Neuronal stem cell (in vitro differentiated cells): ENCODE results near the gene DVL2. TPM values are rescaled to one million over a fixed set of nuclear protein-coding genes. Genes with fewer than 3 reads are reported as not detected.

Experiments
- DNase-seq: peaks from one replicate; pipeline ENCODE4 v3.0.0-alpha.2; 2013; ENCODE audit warnings: low spot score
- H2AFZ ChIP-seq: one replicate; pipeline ENCODE4 v1.6.1; 2013; ENCODE audit warnings: mild to moderate bottlenecking, low read length, inconsistent platforms
- H2AK5ac ChIP-seq: 2 replicates; pipeline ENCODE4 v1.6.1; 2013; ENCODE audit warnings: low read depth, mild to moderate bottlenecking, inconsistent platforms, low read length, moderate library complexity, mixed read lengths
- H2BK120ac ChIP-seq: 2 replicates; pipeline ENCODE4 v1.6.1; 2013; ENCODE audit warnings: low read depth, mild to moderate bottlenecking, inconsistent platforms, low read length, moderate library complexity, mixed read lengths
- H2BK12ac ChIP-seq: one replicate; pipeline ENCODE4 v1.6.1; 2013; ENCODE audit warnings: low read length, inconsistent platforms
- H2BK15ac ChIP-seq: 2 replicates; pipeline ENCODE4 v1.6.1; 2013; ENCODE audit warnings: mild to moderate bottlenecking, low read length, inconsistent platforms, mixed read lengths
- H2BK5ac ChIP-seq: one replicate; pipeline ENCODE4 v1.6.1; 2013; ENCODE audit warnings: inconsistent platforms, mild to moderate bottlenecking, low read length, moderate library complexity
- H3K14ac ChIP-seq: one replicate; pipeline ENCODE4 v1.6.1; 2013; ENCODE audit warnings: low read length, inconsistent platforms
- H3K18ac ChIP-seq: 2 replicates; pipeline ENCODE4 v1.6.1; 2013; ENCODE audit warnings: low read length, inconsistent platforms
- H3K23ac ChIP-seq: 2 replicates; pipeline ENCODE4 v1.6.1; 2013; ENCODE audit warnings: low read depth, mild to moderate bottlenecking, mixed read lengths, low read length, inconsistent platforms; ENCODE audit not compliant: poor library complexity
- H3K27ac ChIP-seq: replicated peaks from 3 replicates; pipeline ENCODE4 v1.5.1; 2013; ENCODE audit warnings: low read length, inconsistent platforms
- H3K27me3 ChIP-seq, 3 experiments: 2 replicates each; pipeline ENCODE4 v1.6.1; 2013; ENCODE audit warnings: low read length in 3 of 3, mild to moderate bottlenecking in 2 of 3, inconsistent platforms in 1 of 3, low read depth in 1 of 3, mixed read lengths in 1 of 3, moderate library complexity in 1 of 3; ENCODE audit not compliant: control insufficient read depth in 3 of 3, insufficient read depth in 3 of 3
- H3K36me3 ChIP-seq, 2 donors: replicated peaks in 1 of 2; 2 replicates each; pipeline ENCODE4 v1.6.1; 2013; ENCODE audit warnings: low read length in 2 of 2; ENCODE audit not compliant: control insufficient read depth in 2 of 2, insufficient read depth in 2 of 2
- H3K4ac ChIP-seq: 2 replicates; pipeline ENCODE4 v1.6.1; 2013; ENCODE audit warnings: inconsistent platforms, mild to moderate bottlenecking, low read length, moderate library complexity
- H3K4me1 ChIP-seq, 2 donors: 1 replicate in 1 of 2; 2 replicates in 1 of 2; pipeline ENCODE4 v1.6.1; 2013; ENCODE audit warnings: low read length in 2 of 2, low read depth in 1 of 2; ENCODE audit not compliant: control insufficient read depth in 2 of 2, insufficient read depth in 1 of 2
- H3K4me2 ChIP-seq: one replicate; pipeline ENCODE4 v1.6.1; 2013; ENCODE audit warnings: mild to moderate bottlenecking, low read length, inconsistent platforms; ENCODE audit not compliant: insufficient read depth, poor library complexity, severe bottlenecking
- H3K4me3 ChIP-seq, 2 donors: 2 replicates each; pipeline ENCODE4 v1.5.1; 2013; ENCODE audit warnings: low read length in 2 of 2, mild to moderate bottlenecking in 2 of 2, inconsistent platforms in 1 of 2, moderate library complexity in 1 of 2
- H3K79me1 ChIP-seq: one replicate; pipeline ENCODE4 v1.6.1; 2013; ENCODE audit warnings: low read depth, mild to moderate bottlenecking, inconsistent platforms, low read length, moderate library complexity
- H3K9ac ChIP-seq: one replicate; pipeline ENCODE4 v1.6.1; 2013; ENCODE audit warnings: mild to moderate bottlenecking, low read depth, low read length, inconsistent platforms; ENCODE audit not compliant: poor library complexity
- H3K9me3 ChIP-seq, 2 donors: replicated peaks in 1 of 2; 2 replicates each; pipeline versions ENCODE3 to v1.6.1; 2013; ENCODE audit warnings: low read length in 2 of 2, mild to moderate bottlenecking in 2 of 2, inconsistent platforms in 1 of 2, low read depth in 1 of 2, mixed read lengths in 1 of 2, moderate library complexity in 1 of 2; ENCODE audit not compliant: control insufficient read depth in 2 of 2, insufficient read depth in 1 of 2
- H4K8ac ChIP-seq: one replicate; pipeline ENCODE4 v1.6.1; 2013; ENCODE audit warnings: low read depth, mild to moderate bottlenecking, inconsistent platforms, low read length, moderate library complexity
- H4K91ac ChIP-seq: one replicate; pipeline ENCODE4 v1.6.1; 2013; ENCODE audit warnings: low read length, low read depth, mild to moderate bottlenecking, inconsistent platforms; ENCODE audit not compliant: poor library complexity
- WGBS, 2 donors: extraction: QIAGEN DNeasy Blood & Tissue Kit; methylation state at CpG; one replicate each; pipeline ENCODE4 v1.1.7; 2013; ENCODE audit warnings: missing lambda C conversion rate in 2 of 2, mixed read lengths in 1 of 2; ENCODE audit not compliant: insufficient read length in 2 of 2, insufficient replicate concordance in 1 of 2; ENCODE audit errors: extremely low coverage in 2 of 2; 5-methylcytosine and 5-hydroxymethylcytosine counted together
- polyA plus RNA-seq, 2 experiments: library from polyadenylated mRNA; stranded (reverse); fragments of 200-250 nt; gene quantifications; one replicate each; pipeline ENCODE4 v1.2.3, GENCODE V29; 2013

DVL2 gene
- polyA plus RNA-seq (2013, experiment 1 of 2), result 50.9 TPM
- 48.6 TPM for polyA plus RNA-seq (2013, experiment 2 of 2)

- Histone ChIP-seq H3K79me1 (peaks cover 24% of the 10 kb centered on the region), H2BK5ac (peak within 1 kb of the TSS; percentile 98), H3K4me1 (peaks cover 15 to 21% of the 10 kb centered on the region in 2 donors), H3K4me3 (peak within 1 kb of the TSS; percentile 82 to 97), H2AFZ (peak within 1 kb of the TSS; percentile 93), H3K14ac (peak within 1 kb of the TSS; percentile 86), H2BK15ac (peak within 1 kb of the TSS; percentile 70), H3K9me3 (no peaks in the 10 kb centered on the region), H3K27me3 (no peaks in the 10 kb centered on the region), H3K4me2 (peak within 1 kb of the TSS; percentile 78), H3K36me3 (peaks cover 41 to 58% of the 10 kb centered on the region in 2 donors), H2BK12ac (no peak within 1 kb of the TSS), H3K18ac (peak within 1 kb of the TSS; percentile 96), H3K23ac (peak within 1 kb of the TSS; percentile 100), H3K9ac (peak within 1 kb of the TSS; percentile 96), H4K8ac (no peak within 1 kb of the TSS), H2AK5ac (peak within 1 kb of the TSS; percentile 77), H2BK120ac (no peak within 1 kb of the TSS), H3K27ac (peak within 1 kb of the TSS; percentile 90), H3K4ac (no peak within 1 kb of the TSS), H4K91ac (no peak within 1 kb of the TSS)
- no CpG with 5 or more reads among the region's 72 CpGs for WGBS, 2 donors
- DNase-seq, result peak; percentile 92
Observed at GRCh38 chr17:7234083-7234951, at the start of gene DVL2. Gene DVL2 (minus strand): TSS chr17:7234517. CDS start chr17:7234262, 255 bp downstream.

GRCh38 chr17:7283471-7284216 lies 49.3 kb upstream of the DVL2 start:
- Histone ChIP-seq H3K9me3 (no peaks in the 10 kb centered on the region), H3K4ac (peak overlapping the region; percentile 8), H3K36me3 (peaks cover 2 to 7% of the 10 kb centered on the region in 2 donors), H3K14ac (peak overlapping the region; percentile 15), H4K91ac (no peak overlapping the region), H4K8ac (no peak overlapping the region), H2AK5ac (peak overlapping the region; percentile 87), H2AFZ (no peak overlapping the region), H3K9ac (peak overlapping the region; percentile 37), H3K27me3 (peaks cover 0 to 18% (median 5%) of the 10 kb centered on the region in 3 experiments), H3K18ac (no peak overlapping the region), H3K4me1 (peaks cover 9 to 16% of the 10 kb centered on the region in 2 donors), H3K79me1 (peaks cover 3% of the 10 kb centered on the region), H3K4me3 (no peak overlapping the region), H2BK5ac (peak overlapping the region; percentile 10), H2BK120ac (no peak overlapping the region), H2BK12ac (peak overlapping the region; percentile 34), H3K23ac (peak overlapping the region; percentile 48), H3K4me2 (no peak overlapping the region), H3K27ac (no peak overlapping the region), H2BK15ac (peak overlapping the region; percentile 38)
- WGBS, 2 donors, result no CpG with 5 or more reads among the region's 18 CpGs
- no peak for DNase-seq

GRCh38 chr17:7282752-7283321 lies 48.5 kb upstream of the DVL2 start:
- Histone ChIP-seq H3K4me2 (peak overlapping the region; percentile 89), H2BK120ac (no peak overlapping the region), H2BK15ac (no peak overlapping the region), H3K79me1 (peaks cover 3% of the 10 kb centered on the region), H3K27me3 (peaks cover 0 to 18% (median 5%) of the 10 kb centered on the region in 3 experiments), H2AK5ac (peak overlapping the region; percentile 1), H2BK5ac (no peak overlapping the region), H2BK12ac (peak overlapping the region; percentile 34), H3K27ac (no peak overlapping the region), H3K23ac (no peak overlapping the region), H3K4me3 (peak overlapping the region in 1 of 2 donors; percentile 68), H3K18ac (no peak overlapping the region), H4K91ac (no peak overlapping the region), H3K9ac (peak overlapping the region; percentile 10), H3K4me1 (peaks cover 9 to 16% of the 10 kb centered on the region in 2 donors), H2AFZ (no peak overlapping the region), H3K14ac (no peak overlapping the region), H3K9me3 (no peaks in the 10 kb centered on the region), H3K4ac (peak overlapping the region; percentile 78), H3K36me3 (peaks cover 2 to 7% of the 10 kb centered on the region in 2 donors), H4K8ac (no peak overlapping the region)
- WGBS, 2 donors, result no CpG with 5 or more reads among the region's 6 CpGs
- DNase-seq, result no peak
